Suprapubic skin (tissue), 4 donors: ENCODE measurements around the gene VWA7. TPM values are rescaled to one million over a fixed set of nuclear protein-coding genes. Genes with fewer than 3 reads are reported as not detected.

ENCODE experiments used
- DNase-seq, 2 donors: peaks; one replicate each; pipeline ENCODE4 v3.0.0-alpha.2; 2019; ENCODE audit warnings: low spot score in 2 of 2
- H3K27ac ChIP-seq: fragments of 200-600 bp; sonication (generic); one replicate; pipeline ENCODE4 v1.5.1; 2019
- H3K27me3 ChIP-seq: fragments of 200-600 bp; sonication (generic); one replicate; pipeline ENCODE4 v1.5.1; 2019
- H3K36me3 ChIP-seq: fragments of 200-600 bp; sonication (generic); one replicate; pipeline ENCODE4 v1.5.1; 2019
- H3K4me1 ChIP-seq: fragments of 200-600 bp; sonication (generic); one replicate; pipeline ENCODE4 v1.5.1; 2019
- H3K4me3 ChIP-seq: fragments of 200-600 bp; sonication (generic); one replicate; pipeline ENCODE4 v1.5.1; 2019; ENCODE audit warnings: mild to moderate bottlenecking
- H3K9me3 ChIP-seq: fragments of 200-600 bp; sonication (generic); one replicate; pipeline ENCODE4 v1.5.1; 2019
- CTCF ChIP-seq, 2 donors: fragments of 200-600 bp in 1 of 2; fragments of 450-650 bp in 1 of 2; sonication (generic) in 1 of 2; IDR thresholded peaks; one replicate each; pipeline ENCODE4 v1.5.1; 2016 to 2019; ENCODE audit warnings: antibody characterized with exemption in 2 of 2, mild to moderate bottlenecking in 1 of 2, moderate library complexity in 1 of 2
- EP300 ChIP-seq: sonication (generic); formaldehyde crosslinking; IDR thresholded peaks from one replicate; pipeline ENCODE4 v1.6.1; 2017; ENCODE audit warnings: antibody characterized with exemption
- POLR2A ChIP-seq, 2 donors: fragments of 450-650 bp; IDR thresholded peaks; one replicate each; pipeline ENCODE4 v1.6.1; 2017; ENCODE audit warnings: antibody characterized with exemption in 2 of 2, mild to moderate bottlenecking in 2 of 2, moderate library complexity in 2 of 2
- POLR2AphosphoS5 ChIP-seq, 3 donors: sonication (generic); formaldehyde crosslinking; IDR thresholded peaks; one replicate each; pipeline ENCODE4 v1.6.1; 2017; ENCODE audit warnings: antibody characterized with exemption in 3 of 3
- WGBS: methylation state at CpG from one replicate; pipeline ENCODE4 v1.1.5; 2018; 5-methylcytosine and 5-hydroxymethylcytosine counted together
- total RNA-seq, 4 donors: library from RNA; depleted of rRNA; stranded (reverse); fragments of >200 nt; gene quantifications; one replicate each; pipeline ENCODE4 v1.1.0, GENCODE V29; 2016

Gene VWA7
- total RNA-seq, 4 donors from 2014 or later: 1.3 to 3.3 (median 2.3) TPM

GRCh38 chr6:31784098-31784925 is 7.2 kb upstream of the VWA7 start:
- Histone ChIP-seq H3K27ac (no peak overlapping the region), H3K27me3 (no peaks in the 10 kb centered on the region), H3K4me1 (peaks cover 2% of the 10 kb centered on the region), H3K36me3 (peaks cover 83% of the 10 kb centered on the region), H3K4me3 (no peak overlapping the region), H3K9me3 (no peaks in the 10 kb centered on the region)
- DNase-seq: no peak
- TF ChIP-seq EP300 (no peak), POLR2A (IDR thresholded peaks at IDR 0.05) (no peak), CTCF (IDR thresholded peaks at IDR 0.05) (no peak), POLR2AphosphoS5 (IDR thresholded peaks at IDR 0.05) (no peak)
- 97% methylated on average over 15 of the region's 15 CpGs for WGBS

GRCh38 chr6:31782126-31782855 is 5.2 kb upstream of the VWA7 start:
- 95% methylated on average over 13 of the region's 32 CpGs for WGBS
- DNase-seq: no peak
- H3K4me3 ChIP-seq: no peak overlapping the region
- TF ChIP-seq CTCF (IDR thresholded peaks at IDR 0.05) (no peak), EP300 (no peak), POLR2A (IDR thresholded peaks at IDR 0.05) (no peak), POLR2AphosphoS5 (IDR thresholded peaks at IDR 0.05) (no peak)
- peaks cover 78% of the 10 kb centered on the region for H3K36me3 ChIP-seq
- no peak overlapping the region for H3K27ac ChIP-seq
- no peaks in the 10 kb centered on the region for H3K9me3 ChIP-seq
- peaks cover 3% of the 10 kb centered on the region for H3K4me1 ChIP-seq
- H3K27me3 ChIP-seq: no peaks in the 10 kb centered on the region

- WGBS: 91% methylated on average over 19 of the region's 23 CpGs
- no peak overlapping the region for H3K27ac ChIP-seq
Measured at GRCh38 chr6:31781244-31782125, 4.4 kb upstream of the VWA7 start.

GRCh38 chr6:31780507-31781243 is 3.5 kb upstream of the VWA7 start:
- no peak for TF ChIP-seq POLR2A (IDR thresholded peaks at IDR 0.05)
- no peak for TF ChIP-seq CTCF (IDR thresholded peaks at IDR 0.05)
- no peak for TF ChIP-seq POLR2AphosphoS5 (IDR thresholded peaks at IDR 0.05)
- TF ChIP-seq EP300: no peak

More at GRCh38 chr6:31781244-31782125, 4.4 kb upstream of the VWA7 start:
- Histone ChIP-seq H3K27me3 (no peaks in the 10 kb centered on the region), H3K36me3 (peaks cover 76% of the 10 kb centered on the region), H3K9me3 (no peaks in the 10 kb centered on the region), H3K4me1 (peaks cover 11% of the 10 kb centered on the region), H3K4me3 (no peak overlapping the region)
- DNase-seq: no peak
- TF ChIP-seq POLR2A (IDR thresholded peaks at IDR 0.05): no peak

GRCh38 chr6:31779908-31780307 is 2.8 kb upstream of the VWA7 start:
- Histone ChIP-seq H3K27me3 (no peaks in the 10 kb centered on the region), H3K36me3 (peaks cover 65% of the 10 kb centered on the region), H3K9me3 (no peaks in the 10 kb centered on the region), H3K4me3 (no peak overlapping the region), H3K4me1 (peaks cover 24% of the 10 kb centered on the region), H3K27ac (no peak overlapping the region)
- no peak for DNase-seq
- no CpG with 5 or more reads among the region's 10 CpGs for WGBS
- TF ChIP-seq EP300 (no peak), CTCF (IDR thresholded peaks at IDR 0.05) (no peak), POLR2A (IDR thresholded peaks at IDR 0.05) (no peak), POLR2AphosphoS5 (IDR thresholded peaks at IDR 0.05) (no peak)

More at GRCh38 chr6:31780507-31781243, 3.5 kb upstream of the VWA7 start:
- H3K36me3 ChIP-seq: peaks cover 72% of the 10 kb centered on the region
- WGBS: 89% methylated on average over 6 of the region's 20 CpGs
- DNase-seq: no peak
- H3K27ac ChIP-seq: no peak overlapping the region
- H3K27me3 ChIP-seq: no peaks in the 10 kb centered on the region
- no peaks in the 10 kb centered on the region for H3K9me3 ChIP-seq
- H3K4me1 ChIP-seq: peaks cover 19% of the 10 kb centered on the region
- no peak overlapping the region for H3K4me3 ChIP-seq
